HepG2 (cell line): ENCODE data around the gene CCNA2. TPM values are rescaled to one million over a fixed set of nuclear protein-coding genes. Genes with fewer than 3 reads are reported as not detected.
A peak's percentile ranks its signal among the peaks of the same experiment; 100 is the strongest.

Experiments
- ATF7 ChIP-seq, 2 experiments: fragments of 450-650 bp in 1 of 2; sonication (generic) in 1 of 2; formaldehyde crosslinking in 1 of 2; IDR thresholded peaks; 2 replicates each; pipeline versions ENCODE4 v1.4.0 to v1.6.1; 2016 to 2020; ENCODE audit warnings: antibody characterized with exemption in 1 of 2, mild to moderate bottlenecking in 1 of 2, missing genetic modification reagents in 1 of 2
- GLI4 ChIP-seq: sonication (generic); formaldehyde crosslinking; IDR thresholded peaks from 2 replicates; pipeline ENCODE4 v1.5.1; 2020; ENCODE audit warnings: missing genetic modification reagents, mild to moderate bottlenecking, moderate library complexity, borderline replicate concordance
- HNF4A ChIP-seq: sonication (generic); formaldehyde crosslinking; IDR thresholded peaks from 2 replicates; pipeline ENCODE4 v1.4.0; 2020; ENCODE audit warnings: missing genetic modification reagents
- MXD4 ChIP-seq: IDR thresholded peaks from 2 replicates; pipeline ENCODE4 v1.6.1; 2016; ENCODE audit warnings: mild to moderate bottlenecking, missing biosample characterization, missing genetic modification reagents
- NCOA5 ChIP-seq: sonication (generic); formaldehyde crosslinking; IDR thresholded peaks from 2 replicates; pipeline ENCODE4 v1.4.0; 2020; ENCODE audit warnings: missing genetic modification reagents
- NFYC ChIP-seq: IDR thresholded peaks from 2 replicates; pipeline ENCODE4 v1.6.1; 2016; ENCODE audit warnings: missing genetic modification reagents, missing compliant biosample characterization
- NKX3-1 ChIP-seq: sonication (generic); formaldehyde crosslinking; IDR thresholded peaks from 2 replicates; pipeline ENCODE4 v1.5.0; 2020; ENCODE audit warnings: missing genetic modification reagents
- PAXIP1 ChIP-seq: sonication (generic); formaldehyde crosslinking; conservative IDR thresholded peaks from 2 replicates; pipeline ENCODE4 v1.4.0; 2020; ENCODE audit warnings: mild to moderate bottlenecking, missing genetic modification reagents, moderate library complexity
- PHF20 ChIP-seq: sonication (generic); formaldehyde crosslinking; IDR thresholded peaks from 2 replicates; pipeline ENCODE4 v1.5.0; 2020; ENCODE audit warnings: mild to moderate bottlenecking, missing genetic modification reagents
- PHF5A ChIP-seq: IDR thresholded peaks from one replicate; pipeline ENCODE4 v1.6.1; 2018; ENCODE audit warnings: low read depth, missing genetic modification reagents; ENCODE audit not compliant: unreplicated experiment
- PRMT3 ChIP-seq: sonication (generic); formaldehyde crosslinking; IDR thresholded peaks from 2 replicates; pipeline ENCODE4 v1.8.1; 2022; ENCODE audit warnings: low read depth, mild to moderate bottlenecking, moderate library complexity, missing genetic modification reagents, borderline replicate concordance
- ZBTB7A ChIP-seq: sonication (generic); formaldehyde crosslinking; IDR thresholded peaks from 2 replicates; pipeline ENCODE4 v1.8.0; 2022; ENCODE audit warnings: mild to moderate bottlenecking, missing genetic modification reagents
- ZFP91 ChIP-seq: sonication (generic); formaldehyde crosslinking; IDR thresholded peaks from 2 replicates; pipeline ENCODE4 v1.9.0; 2022; ENCODE audit warnings: missing genetic modification reagents, mild to moderate bottlenecking, borderline replicate concordance
- ZMYM4 ChIP-seq: sonication (generic); formaldehyde crosslinking; IDR thresholded peaks from 2 replicates; pipeline ENCODE4 v1.8.1; 2023; ENCODE audit warnings: mild to moderate bottlenecking, missing genetic modification reagents
- ZNF251 ChIP-seq: sonication (generic); formaldehyde crosslinking; IDR thresholded peaks from 2 replicates; pipeline ENCODE4 v1.9.0; 2021; ENCODE audit warnings: mild to moderate bottlenecking, missing genetic modification reagents
- ZNF260 ChIP-seq: sonication (generic); formaldehyde crosslinking; IDR thresholded peaks from 2 replicates; pipeline ENCODE4 v1.4.0; 2020; ENCODE audit warnings: missing genetic modification reagents, low read depth, mild to moderate bottlenecking, borderline replicate concordance
- ZNF317 ChIP-seq: sonication (generic); formaldehyde crosslinking; IDR thresholded peaks from 2 replicates; pipeline ENCODE4 v1.5.0; 2020; ENCODE audit warnings: mild to moderate bottlenecking, missing genetic modification reagents
- ZNF691 ChIP-seq: sonication (generic); formaldehyde crosslinking; IDR thresholded peaks from 2 replicates; pipeline ENCODE4 v1.4.0; 2020; ENCODE audit warnings: missing genetic modification reagents, low read depth, mild to moderate bottlenecking, borderline replicate concordance
- ZNF740 ChIP-seq: sonication (generic); formaldehyde crosslinking; IDR thresholded peaks from 2 replicates; pipeline ENCODE4 v1.4.0; 2020; ENCODE audit warnings: missing genetic modification reagents
- polyA plus RNA-seq, 8 experiments: library from polyadenylated mRNA; depleted of rRNA in 3 of 8; stranded (reverse) in 7 of 8; unstranded in 1 of 8; fragments of >200 nt; fragmentation: Illumina TruSeq in 4 of 8; extraction: Trizol in 4 of 8; gene quantifications; 2 replicates each; pipeline versions ENCODE4 v1.2.1 to v1.2.3, GENCODE V29; 2011 to 2016; ENCODE audit warnings: low read depth in 4 of 8, missing spikeins in 1 of 8, mixed read lengths in 1 of 8; ENCODE audit not compliant: insufficient read depth in 1 of 8
- total RNA-seq, 5 experiments: library from RNA; depleted of rRNA; stranded (reverse); fragments of >200 nt; fragmentation: Illumina TruSeq; extraction: Trizol; gene quantifications; 2 replicates each; pipeline ENCODE4 v1.2.3, GENCODE V29; 2016; ENCODE audit warnings: low read depth in 1 of 5

Gene CCNA2
- total and polyA plus RNA-seq, 2 of the 13 experiments (the other 11 are each of a cell fraction or from before 2014, with no cell fraction given) = 31.3 to 105 TPM

GRCh38 chr4:121794505-121795188, 29.0 kb downstream of the CCNA2 start (continued):
- TF ChIP-seq PAXIP1 (CRISPR knock-in tag) = peak; percentile 32; the same call in 1 of the 2 replicates
- TF ChIP-seq ATF7 (IDR thresholded peaks at IDR 0.05) = no peak
- no peak for TF ChIP-seq ATF7 (CRISPR knock-in tag; IDR thresholded peaks at IDR 0.05)
- TF ChIP-seq PHF5A (CRISPR knock-in tag) = no peak
- no peak for TF ChIP-seq GLI4 (CRISPR knock-in tag)
- no peak for TF ChIP-seq MXD4 (CRISPR knock-in tag)
- no peak for TF ChIP-seq ZNF251
- TF ChIP-seq ZFP91 (CRISPR knock-in tag) = no peak
- TF ChIP-seq ZNF260 (CRISPR knock-in tag) = no peak
- peak; percentile 66 for TF ChIP-seq NFYC (CRISPR knock-in tag)
- no peak for TF ChIP-seq ZBTB7A
- peak; percentile 61; the same call in 1 of the 2 replicates for TF ChIP-seq ZMYM4 (CRISPR knock-in tag)
- 0 out of 2 replicates have a peak, but pooled peaks have one; percentile 39 for TF ChIP-seq ZNF317 (CRISPR knock-in tag)
- TF ChIP-seq PHF20 (CRISPR knock-in tag) = no peak
- TF ChIP-seq ZNF691 = no peak
- TF ChIP-seq HNF4A (CRISPR knock-in tag) = peak; percentile 54
- no peak for TF ChIP-seq NCOA5
- TF ChIP-seq NKX3-1 (CRISPR knock-in tag) = no peak
- no peak for TF ChIP-seq ZNF740 (CRISPR knock-in tag)
- no peak for TF ChIP-seq PRMT3 (CRISPR knock-in tag)
